Pons (tissue), 1 donor: ENCODE data around the gene DTD1.
A peak's percentile ranks its signal among the peaks of the same experiment; 100 is the strongest.

Source experiments
- DNase-seq: peaks from one replicate; pipeline ENCODE4 v3.0.0-alpha.2; 2016; ENCODE audit warnings: low spot score

Gene DTD1

DNA sequence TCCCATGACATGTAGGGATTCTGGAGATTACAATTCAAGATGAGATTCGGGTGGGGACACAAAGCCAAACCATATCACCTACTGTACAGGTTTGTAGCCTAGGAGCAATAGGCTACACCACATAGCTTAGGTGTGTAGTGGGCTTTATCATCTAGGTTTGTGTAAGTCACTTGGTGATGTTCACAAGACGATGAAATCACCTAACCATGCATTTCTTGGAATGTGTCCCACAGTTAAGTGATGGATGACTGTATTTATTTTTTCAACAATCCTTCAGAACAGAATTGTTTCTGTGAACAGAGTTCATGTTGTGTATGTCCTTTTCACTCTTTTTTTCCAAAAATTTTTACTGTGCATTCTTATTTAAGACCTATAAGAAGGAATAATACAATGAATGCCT, 76.1 kb downstream of the DTD1 start:
- DNase-seq, result no peak

DNA sequence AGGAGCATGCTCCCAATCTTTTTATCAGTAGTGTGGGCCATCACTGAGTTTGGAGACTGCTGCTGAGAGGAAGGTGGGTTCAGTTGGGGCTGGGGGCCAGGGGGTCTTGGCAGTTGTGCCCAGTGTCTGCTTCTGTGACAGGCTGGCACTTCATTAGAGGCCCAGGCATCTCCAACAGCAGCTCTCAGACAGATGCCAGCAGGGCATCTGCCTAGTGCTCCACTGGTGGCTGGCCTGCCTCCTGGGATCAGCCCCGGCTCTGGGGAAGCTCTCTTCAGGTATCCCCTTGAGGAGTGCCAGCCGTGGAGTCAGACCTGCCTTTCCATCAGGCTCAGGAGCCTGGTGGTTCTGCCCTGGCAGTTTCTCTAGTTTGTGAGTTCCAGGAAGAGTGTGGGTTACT, 77.3 kb downstream of the DTD1 start:
- no peak for DNase-seq

DNA sequence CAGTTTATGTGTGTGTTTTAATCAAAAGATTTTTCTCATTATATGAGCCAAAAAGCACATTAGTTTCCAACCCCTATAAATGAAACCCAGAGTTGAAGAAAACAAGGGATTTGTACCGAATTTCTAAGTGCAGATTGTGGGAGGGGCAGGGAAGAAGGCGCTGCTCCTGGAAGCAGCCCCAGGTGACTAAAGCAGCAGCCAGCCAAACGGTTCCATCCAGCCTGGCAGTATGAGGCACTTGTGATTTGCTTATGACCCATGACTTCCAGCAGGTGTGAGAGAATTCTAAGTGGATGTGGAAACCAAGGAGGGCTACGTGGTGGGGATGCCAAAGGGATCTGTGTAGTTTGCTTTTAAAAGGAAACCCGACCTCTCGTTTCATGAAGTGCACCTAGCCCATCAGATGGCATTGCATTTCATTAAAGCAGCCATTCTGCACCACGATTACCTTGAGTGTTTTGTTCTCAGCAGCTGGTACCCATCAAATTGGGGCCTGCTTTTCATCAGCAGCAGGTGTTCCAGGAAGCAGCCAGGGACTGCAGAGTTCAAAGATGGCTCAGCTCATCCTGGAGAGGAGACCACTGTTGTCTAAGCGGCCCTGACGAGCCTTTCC, 79.1 kb downstream of the DTD1 start:
- DNase-seq, result no peak

DNA sequence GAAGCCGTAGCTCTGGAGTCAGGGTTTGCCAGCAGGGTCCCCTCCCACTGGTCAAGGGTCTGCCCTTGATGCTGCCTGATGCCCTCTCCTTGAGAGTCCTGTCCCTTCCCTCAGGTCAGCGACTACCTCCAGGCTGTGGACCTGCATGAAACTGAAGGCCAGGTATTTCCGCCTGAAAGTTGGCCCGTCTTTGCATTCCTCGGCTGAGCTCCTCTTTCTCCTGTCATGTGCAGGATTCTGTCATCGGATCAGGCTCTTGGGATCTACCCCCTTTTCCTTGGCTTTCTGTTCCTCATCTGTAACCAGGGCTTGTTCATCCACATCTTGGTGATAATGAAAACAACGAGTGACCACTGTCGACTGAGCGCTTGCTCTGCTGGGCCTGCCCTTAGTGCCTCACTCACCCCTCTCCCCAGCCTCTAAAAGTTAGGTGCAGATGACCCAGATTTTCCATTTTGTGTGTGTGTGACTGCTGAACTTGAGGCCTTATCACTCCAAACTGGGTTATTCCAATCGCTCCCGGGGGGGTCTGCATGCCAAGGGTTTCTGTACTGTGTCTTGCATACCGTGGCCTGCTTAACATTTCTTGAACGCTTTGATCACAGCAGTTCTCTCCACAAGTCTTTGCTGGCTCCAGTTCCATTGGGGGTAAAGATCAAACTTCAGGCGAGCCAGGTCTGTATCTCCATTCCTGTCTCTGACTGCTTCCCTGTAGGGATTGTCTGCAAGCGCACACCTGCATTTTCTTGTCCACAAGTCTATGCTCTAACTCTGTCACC, 81.6 kb downstream of the DTD1 start:
- DNase-seq, result no peak

DNA sequence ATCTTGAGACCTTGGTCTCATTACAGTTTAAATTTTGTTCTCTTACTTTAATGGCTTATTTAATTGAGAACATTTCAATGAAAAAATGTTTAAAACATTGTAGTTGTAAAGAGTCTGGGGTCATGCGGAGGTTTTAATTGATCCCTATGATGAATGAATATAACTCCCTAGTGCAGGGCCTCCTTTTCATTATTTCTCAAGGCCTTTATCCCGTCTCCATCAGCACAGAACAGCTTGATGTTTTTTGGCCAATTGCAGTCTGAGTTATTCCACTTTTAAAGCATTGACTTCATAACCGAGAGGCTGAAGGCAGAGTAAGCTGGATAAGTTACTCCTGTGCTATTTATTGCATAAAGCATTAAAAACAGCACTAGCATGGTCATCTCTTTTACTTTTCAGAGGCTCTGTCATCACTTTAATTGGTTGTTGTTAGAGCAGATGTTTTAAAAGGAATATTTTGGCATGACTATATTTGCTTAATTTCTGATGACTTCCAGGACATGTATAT, 83.4 kb downstream of the DTD1 start:
- no peak for DNase-seq

DNA sequence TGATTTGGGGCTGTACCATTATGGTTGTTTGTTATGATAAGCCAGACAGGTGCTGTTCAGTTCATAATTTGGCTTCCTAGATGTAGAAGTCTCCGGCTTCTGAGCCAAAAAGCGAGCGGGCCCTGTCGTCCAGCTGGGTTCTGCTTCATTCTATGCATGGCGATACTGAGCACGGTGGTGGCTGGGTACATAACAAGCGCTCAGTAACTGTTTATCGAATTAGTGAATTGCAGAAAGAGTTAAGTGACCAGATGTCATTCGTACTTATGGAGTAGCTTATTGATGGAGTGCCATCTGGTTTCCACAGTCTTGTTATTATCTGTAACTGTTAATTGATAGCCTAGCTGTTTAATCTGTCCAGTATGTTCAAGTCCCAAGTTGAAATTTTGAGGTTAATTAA, 85.0 kb downstream of the DTD1 start:
- DNase-seq, result no peak

DNA sequence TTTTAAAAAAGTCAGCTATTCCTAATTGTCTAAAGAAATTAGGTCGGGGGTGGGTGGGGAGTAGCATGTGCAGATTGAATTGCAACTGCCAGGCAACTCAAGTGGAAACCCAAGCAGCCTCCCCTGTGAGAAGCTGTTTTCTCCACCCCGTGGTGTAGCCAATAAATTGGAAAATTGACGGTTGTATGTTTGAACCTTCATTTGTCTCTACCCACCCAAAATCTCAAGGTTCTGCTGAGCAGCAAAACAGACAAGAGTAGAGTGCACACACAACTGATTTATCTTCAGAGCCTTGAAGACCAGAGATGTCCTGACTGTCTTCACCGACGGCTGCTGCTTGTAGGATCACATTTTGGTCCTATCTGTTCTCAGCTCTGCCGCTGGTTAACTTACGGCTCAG, 88.5 kb downstream of the DTD1 start:
- DNase-seq, result no peak

DNA sequence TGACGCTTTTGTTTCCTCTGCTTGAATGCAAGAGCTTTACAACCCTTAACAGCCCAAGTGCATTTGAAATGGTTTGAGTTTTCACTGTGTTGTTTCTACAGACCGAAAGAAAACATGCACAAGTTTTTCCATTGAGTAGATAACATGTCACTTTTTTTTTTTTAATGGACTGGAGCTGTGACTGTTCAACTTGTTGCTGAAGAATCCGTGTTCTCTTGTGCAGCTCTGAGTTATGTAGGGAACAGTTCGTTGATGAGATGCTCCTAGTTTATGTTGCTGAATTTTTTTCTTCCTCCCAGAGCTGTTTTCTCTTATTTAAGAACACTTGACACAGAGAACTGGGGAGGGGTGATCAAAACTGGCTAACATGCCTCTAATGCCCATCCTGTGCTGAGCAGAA, 89.3 kb downstream of the DTD1 start:
- no peak for DNase-seq

DNA sequence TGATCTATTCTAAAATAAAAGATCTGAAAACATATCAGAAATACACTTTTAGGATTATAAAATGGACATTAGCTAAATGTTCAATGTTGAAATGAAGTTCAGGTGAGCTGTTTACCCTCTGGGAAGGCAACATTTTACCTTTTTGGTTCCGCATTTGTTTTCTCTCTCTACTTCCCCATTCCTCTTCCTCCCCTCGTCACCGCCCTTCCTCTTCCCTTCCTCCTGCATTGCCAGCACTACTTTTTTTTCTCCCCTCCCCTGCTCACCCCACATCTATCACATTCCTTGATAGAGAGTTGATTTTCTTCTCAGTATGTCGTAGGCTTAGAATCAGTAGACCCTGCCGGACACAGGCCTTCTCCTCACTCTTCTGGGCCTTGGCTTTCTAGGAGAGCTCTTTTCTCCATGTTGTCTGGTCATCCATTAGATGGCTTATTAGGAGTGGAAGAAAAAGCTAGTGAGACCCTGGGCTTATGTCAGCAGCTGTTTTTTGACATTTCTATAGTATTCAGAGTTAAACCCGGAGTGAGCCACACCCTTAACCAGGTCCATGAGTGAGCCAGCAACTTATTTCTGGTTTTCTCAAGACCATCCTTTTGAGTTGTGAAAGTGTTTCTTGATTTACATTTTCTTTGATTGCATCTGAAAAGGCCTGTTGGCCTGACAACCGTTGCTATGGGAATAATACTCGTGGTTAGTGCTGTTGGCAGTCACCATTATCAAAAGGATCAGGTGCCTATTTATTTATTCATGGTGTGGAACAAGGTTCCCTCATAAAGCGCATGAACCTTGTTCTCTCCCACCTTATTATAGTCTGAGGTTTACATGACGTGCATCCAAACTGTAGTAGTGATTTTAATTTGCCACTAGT, 90.9 kb downstream of the DTD1 start:
- DNase-seq, result peak; percentile 31

DNA sequence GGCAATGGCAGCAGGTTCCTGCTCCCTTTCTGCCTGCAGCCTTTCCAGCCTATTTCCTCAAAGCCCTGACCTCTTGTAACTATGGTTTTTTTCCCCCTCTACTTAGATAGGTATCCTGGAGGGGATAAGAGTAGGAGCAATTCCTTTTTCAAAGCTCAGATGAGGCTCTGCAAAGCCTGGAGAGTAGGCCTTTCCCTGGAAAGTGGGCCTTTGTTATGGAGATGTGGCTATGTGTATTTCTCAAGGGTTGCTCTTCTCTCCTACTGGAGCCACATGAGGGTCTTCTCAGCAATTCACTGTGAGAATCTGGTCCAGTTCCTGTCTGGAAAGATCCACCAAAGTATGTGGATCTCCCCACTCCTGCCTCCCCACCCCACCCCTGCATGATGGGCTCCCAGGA, 96.0 kb downstream of the DTD1 start:
- DNase-seq, result no peak

DNA sequence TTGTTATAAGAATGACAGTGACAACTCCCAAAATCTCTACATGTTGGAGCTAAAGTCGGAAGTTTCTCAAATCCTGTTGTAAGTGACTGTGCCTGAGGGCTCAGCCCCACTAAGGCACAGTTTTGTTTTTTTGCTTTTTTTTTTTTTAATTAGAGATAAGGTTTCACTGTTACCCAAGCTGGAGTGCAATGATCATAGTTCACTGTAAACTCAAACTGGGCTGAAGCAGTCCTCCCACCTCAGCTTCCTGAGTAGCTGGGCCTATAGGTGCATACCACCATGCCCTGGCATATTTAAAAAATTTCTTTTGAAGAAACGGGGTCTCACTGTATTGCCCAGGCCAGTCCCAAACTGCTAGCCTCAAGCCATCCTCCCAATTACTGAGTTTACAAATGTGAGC, 96.9 kb downstream of the DTD1 start:
- no peak for DNase-seq

DNA sequence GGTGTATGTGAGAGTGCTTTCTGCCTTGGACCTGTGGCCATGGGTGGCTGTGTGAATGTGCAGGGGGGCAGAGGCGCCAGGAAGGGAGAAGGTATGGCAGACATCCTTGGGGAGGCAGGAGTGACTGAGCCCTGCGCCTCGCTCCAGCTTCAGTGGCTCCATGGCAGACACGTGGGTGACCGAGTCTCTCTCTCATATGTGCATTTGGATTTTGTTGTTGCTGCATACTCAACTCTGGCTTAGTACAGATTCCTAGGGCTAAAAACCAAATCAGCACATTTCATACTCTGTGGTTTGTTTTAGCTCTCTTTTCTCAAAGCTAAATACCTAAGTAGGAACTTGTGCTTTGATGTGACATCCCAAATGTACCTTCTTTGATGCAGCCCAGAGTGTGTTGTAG, 97.6 kb downstream of the DTD1 start:
- DNase-seq, result no peak

DNA sequence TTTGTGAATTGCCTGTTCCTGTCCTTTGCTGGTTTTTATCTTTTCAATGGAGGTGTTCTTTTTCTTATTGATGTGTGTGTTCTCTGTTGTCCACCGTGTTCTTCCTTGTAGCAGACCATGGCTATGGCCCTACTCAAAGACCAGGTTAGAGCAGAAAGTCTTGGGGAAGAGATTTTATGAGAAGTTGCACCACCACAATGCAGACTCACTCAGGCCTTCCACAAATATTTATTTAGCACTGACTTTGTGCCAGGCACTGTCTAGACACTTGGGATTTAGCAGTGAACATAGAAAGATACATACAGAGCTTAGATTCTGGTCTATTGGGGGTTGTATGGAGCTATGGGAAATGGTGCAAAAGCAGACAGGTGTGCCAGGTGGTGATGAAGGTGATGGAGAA, 98.8 kb downstream of the DTD1 start:
- no peak for DNase-seq

DNA sequence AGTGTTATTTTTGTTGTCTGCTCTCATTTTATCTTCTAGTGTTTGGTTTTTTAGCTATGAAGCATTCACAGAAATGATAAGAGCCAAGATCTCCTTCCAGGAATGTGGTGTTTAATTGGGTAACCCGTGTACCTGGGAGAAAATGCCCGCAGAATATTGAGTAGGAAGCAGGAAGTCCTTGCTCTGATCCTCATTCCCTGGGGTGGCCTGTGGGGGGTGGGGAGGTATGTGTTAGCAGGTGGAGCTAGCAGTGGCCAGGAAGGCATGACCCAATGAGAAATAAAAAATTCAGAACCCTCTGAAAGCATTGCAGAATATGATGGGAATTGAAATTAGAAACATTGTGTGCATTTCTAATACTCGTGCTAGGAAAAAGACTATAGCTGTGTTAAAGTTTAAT, 100.8 kb downstream of the DTD1 start:
- no peak for DNase-seq

DNA sequence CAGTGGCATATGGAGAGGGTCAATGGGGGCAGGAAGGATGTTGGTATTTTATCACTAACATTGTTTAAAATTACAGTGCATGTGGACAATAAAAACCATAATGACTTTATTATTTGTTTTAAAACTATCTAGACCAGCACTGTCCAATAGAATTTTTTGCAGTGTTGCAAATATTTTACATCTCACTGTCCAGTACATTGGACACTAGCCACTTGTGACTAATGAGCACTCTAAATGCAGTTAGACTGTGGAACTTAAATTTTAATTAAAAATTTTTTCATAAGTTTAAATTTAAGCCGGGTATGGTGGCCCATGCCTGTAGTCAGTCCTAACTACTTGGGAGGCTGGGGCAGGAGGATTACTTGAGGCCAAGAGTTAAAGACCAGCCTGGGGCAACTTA, 101.7 kb downstream of the DTD1 start:
- DNase-seq, result no peak

DNA sequence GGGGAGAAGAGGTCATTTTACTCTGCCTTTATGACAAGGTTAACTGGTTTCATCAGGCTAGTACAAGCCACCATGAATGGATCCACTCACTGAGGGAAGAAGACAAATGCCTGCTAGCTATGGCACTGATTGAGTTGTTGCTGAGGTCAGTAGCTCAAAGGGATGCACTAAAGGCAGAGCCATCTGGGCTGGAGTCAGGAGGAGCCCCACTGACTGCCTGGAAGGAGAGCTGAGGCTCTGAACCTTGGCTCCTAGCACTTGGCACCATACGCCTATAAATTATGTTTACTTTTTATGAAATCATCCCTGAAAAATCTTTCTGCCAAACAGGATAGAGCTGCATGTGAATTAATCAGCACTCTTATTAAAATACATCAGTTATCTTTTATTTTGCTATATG, 104.6 kb downstream of the DTD1 start:
- DNase-seq, result no peak

DNA sequence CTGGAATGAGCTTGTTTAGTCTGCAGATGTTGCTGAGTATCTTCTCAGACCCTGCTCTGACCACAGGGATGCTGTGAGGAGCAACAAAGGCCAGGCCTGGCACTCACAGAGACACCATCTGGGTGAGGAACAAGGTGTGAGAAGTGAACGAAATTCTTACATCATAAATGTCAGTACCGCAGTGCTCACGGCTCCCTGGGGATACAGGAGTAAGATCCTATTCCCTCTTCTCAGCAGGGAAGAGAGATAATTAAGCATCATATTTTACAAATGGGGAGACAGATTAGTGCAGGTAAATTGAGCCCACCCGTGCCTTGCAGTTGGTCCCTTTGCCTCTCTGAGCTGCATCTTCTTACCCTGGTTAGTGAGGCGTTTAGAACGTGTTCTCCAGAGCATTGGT, 106.2 kb downstream of the DTD1 start:
- no peak for DNase-seq

DNA sequence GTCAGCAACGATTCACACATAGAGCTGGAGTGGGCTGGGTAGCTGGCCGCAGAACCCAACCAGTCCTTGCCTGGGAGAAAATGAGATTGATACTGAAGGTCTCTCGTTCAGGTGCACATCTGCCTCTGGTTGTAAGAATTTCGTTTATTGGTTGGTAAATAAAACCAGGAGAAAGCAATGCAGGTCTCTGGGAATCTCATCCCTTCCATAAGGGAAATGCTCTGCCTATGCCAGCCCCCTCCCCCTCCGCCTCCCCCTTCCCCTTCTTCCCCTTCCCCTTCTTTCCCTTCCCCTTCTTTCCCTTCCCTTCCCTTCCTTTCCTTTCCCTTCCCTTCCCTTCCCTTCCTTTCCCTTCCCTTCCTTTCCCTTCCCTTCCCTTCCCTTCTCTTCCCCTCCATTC, 107.3 kb downstream of the DTD1 start:
- DNase-seq, result no peak

DNA sequence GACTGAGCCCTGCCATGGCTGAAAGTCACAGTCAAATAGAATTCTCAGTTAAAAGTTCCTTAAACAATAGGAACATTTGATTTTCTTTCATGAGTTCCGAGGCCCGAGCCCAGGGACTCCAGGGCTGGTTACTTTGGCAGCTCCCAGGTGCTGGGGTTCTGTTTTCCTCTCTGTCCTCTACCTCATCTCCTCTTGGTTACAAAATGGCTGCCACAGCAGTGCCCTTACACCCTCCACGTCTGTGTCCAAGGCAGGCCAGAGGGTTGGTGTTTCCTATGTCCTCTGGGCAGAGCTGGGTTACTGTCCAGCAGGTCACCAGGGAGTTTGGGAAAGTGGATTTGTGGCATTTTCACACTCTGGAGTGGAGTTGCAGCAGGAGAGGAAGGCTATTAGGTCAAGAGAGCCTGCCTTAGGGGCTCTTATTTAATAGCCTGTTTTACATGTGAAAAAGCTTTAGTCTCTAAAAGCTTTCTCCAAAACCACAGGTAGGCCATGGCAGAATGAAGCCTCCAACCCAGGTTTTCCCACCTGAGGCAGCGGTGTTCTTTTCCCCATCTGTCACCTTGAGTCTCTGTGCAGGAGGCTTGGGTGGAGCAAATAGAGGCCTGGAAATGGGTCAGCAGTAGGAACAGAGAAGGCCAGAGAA, 111.0 kb downstream of the DTD1 start:
- no peak for DNase-seq

DNA sequence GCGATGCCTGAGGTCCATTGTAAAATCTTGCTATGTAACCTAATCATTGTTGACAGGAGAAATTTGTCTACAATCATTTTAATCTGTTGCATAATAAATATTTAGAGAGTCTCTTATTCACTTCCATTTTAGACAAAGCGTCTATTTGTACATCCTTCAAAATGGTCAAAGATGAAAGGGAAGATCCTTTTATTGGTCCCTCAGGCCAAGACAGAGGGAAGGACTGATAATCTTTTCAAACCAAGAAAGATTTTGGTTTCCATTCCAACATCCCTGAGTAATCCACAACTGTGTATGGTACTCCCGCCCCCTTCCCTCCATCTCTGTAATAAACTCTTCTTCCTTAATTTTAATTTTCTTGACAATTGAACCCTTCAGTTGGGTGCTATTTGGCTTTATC, 114.1 kb downstream of the DTD1 start:
- DNase-seq, result no peak

DNA sequence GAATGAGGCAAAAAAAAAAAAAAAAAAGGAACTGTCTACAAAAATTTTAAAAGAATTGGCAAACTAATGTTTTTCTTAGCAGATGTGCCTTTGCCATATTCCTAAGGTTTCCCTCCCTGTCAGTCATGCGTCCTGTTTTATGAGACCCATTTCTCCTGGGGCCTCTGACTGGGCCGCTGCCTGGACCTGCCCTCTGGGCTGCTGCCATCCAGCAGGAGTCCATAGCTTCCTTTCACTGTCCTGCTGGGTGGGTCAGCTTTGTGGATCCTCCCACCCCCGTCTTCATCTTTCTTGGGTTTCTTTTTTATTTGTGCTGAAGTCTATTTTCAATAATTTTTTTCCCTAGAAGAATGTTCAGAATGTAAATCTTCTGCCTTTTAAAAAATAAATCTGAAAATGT, 114.9 kb downstream of the DTD1 start:
- DNase-seq, result no peak

DNA sequence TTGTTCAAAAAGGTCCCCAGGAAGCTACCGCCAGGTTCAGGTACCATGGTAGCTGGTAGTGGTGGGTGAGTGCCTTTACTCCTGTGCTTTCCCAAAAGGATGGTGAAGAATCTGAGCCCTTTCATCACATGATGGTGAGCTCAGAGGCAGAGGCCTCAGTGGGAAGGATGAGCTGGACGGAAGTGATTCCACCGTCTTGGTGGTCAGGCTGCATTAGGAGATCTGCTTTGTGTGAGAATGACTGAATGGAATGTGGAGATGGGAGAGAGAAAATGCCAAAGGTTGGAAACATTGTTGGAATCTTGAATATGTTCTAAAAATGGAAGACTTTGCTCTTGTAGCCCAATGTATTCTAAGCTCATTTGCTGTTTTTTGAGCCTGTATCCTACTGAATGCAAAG, 117.6 kb downstream of the DTD1 start:
- DNase-seq, result no peak
